ENCODE results near the gene CYP1A2. TPM values are rescaled to one million over a fixed set of nuclear protein-coding genes. Genes with fewer than 3 reads are reported as not detected.

CYP1A2 gene
- total and polyA plus RNA-seq, 2 of the 13 experiments (the other 11 are each of a cell fraction or from before 2014, with no cell fraction given), result 0.07 TPM; not detected in 1

DNA sequence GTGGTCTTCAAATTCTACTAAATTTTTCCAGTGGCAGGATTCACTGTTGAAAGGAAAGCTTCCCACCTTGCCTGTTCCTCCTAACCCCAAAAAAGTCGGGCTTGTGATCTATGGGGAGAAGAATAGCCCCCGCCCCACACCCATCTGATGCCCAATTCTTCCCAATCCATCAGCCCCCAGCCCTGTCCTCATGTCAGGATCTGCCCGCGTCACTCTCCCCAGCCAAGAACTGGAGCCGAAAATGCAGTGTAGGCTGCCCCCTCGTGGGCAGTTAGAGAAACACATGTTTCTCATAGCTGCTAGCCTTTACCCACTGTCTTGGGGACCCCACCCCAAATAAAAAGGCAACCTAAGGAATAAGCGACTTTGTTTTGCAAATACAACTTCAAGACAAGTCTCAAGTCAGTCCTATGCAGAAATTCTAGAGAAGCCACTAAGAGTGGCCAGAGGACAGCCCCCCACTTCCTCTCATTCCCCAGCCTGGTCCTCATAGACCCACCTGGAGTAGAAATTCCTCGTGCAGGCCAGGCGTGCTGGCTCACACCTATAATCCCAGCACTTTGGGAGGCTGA lies 20.2 kb downstream of the CYP1A2 start (continued):
- TF ChIP-seq XBP1 (CRISPR knock-in tag; IDR thresholded peaks at IDR 0.05) (no peak), RFX5 (IDR thresholded peaks at IDR 0.05; ENCODE audit: low read depth, low read length) (no peak), SALL2 (CRISPR knock-in tag; IDR thresholded peaks at IDR 0.05) (no peak), NCOA2 (CRISPR knock-in tag; IDR thresholded peaks at IDR 0.05) (no peak), CREB1 (IDR thresholded peaks at IDR 0.05) (no peak), CREB1 (CRISPR knock-in tag; IDR thresholded peaks at IDR 0.05) (no peak), GATAD1 (CRISPR knock-in tag; IDR thresholded peaks at IDR 0.05) (peak; percentile 44; the same call in 1 of the 2 replicates), ZMYM4 (CRISPR knock-in tag; IDR thresholded peaks at IDR 0.05) (no peak), SAP130 (CRISPR knock-in tag; IDR thresholded peaks at IDR 0.05; ENCODE audit: low read depth) (peak; percentile 50; the same call in 1 of the 2 replicates), NAIF1 (CRISPR knock-in tag; IDR thresholded peaks at IDR 0.05; ENCODE audit: borderline replicate concordance) (no peak), RXRB (CRISPR knock-in tag; IDR thresholded peaks at IDR 0.05; ENCODE audit: borderline replicate concordance) (no peak), SNAPC2 (CRISPR knock-in tag; IDR thresholded peaks at IDR 0.05) (no peak), KDM1A (CRISPR knock-in tag; IDR thresholded peaks at IDR 0.05) (no peak), ZNF430 (CRISPR knock-in tag; IDR thresholded peaks at IDR 0.05) (0 out of 2 replicates have a peak, but pooled peaks have one; percentile 22), KLF6 (CRISPR knock-in tag; IDR thresholded peaks at IDR 0.05) (no peak), HOXA3 (CRISPR knock-in tag; IDR thresholded peaks at IDR 0.05) (no peak), KLF13 (CRISPR knock-in tag; IDR thresholded peaks at IDR 0.05) (no peak), MTA1 (CRISPR knock-in tag; IDR thresholded peaks at IDR 0.05; ENCODE audit: borderline replicate concordance) (no peak), CEBPG (CRISPR knock-in tag; IDR thresholded peaks at IDR 0.05) (0 out of 2 replicates have a peak, but pooled peaks have one; percentile 5)
- TF ChIP-seq, protein P1, sequence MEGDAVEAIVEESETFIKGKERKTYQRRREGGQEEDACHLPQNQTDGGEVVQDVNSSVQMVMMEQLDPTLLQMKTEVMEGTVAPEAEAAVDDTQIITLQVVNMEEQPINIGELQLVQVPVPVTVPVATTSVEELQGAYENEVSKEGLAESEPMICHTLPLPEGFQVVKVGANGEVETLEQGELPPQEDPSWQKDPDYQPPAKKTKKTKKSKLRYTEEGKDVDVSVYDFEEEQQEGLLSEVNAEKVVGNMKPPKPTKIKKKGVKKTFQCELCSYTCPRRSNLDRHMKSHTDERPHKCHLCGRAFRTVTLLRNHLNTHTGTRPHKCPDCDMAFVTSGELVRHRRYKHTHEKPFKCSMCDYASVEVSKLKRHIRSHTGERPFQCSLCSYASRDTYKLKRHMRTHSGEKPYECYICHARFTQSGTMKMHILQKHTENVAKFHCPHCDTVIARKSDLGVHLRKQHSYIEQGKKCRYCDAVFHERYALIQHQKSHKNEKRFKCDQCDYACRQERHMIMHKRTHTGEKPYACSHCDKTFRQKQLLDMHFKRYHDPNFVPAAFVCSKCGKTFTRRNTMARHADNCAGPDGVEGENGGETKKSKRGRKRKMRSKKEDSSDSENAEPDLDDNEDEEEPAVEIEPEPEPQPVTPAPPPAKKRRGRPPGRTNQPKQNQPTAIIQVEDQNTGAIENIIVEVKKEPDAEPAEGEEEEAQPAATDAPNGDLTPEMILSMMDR (CRISPR knock-in tag; IDR thresholded peaks at IDR 0.05), result peak; percentile 93
- TF ChIP-seq, protein P2, sequence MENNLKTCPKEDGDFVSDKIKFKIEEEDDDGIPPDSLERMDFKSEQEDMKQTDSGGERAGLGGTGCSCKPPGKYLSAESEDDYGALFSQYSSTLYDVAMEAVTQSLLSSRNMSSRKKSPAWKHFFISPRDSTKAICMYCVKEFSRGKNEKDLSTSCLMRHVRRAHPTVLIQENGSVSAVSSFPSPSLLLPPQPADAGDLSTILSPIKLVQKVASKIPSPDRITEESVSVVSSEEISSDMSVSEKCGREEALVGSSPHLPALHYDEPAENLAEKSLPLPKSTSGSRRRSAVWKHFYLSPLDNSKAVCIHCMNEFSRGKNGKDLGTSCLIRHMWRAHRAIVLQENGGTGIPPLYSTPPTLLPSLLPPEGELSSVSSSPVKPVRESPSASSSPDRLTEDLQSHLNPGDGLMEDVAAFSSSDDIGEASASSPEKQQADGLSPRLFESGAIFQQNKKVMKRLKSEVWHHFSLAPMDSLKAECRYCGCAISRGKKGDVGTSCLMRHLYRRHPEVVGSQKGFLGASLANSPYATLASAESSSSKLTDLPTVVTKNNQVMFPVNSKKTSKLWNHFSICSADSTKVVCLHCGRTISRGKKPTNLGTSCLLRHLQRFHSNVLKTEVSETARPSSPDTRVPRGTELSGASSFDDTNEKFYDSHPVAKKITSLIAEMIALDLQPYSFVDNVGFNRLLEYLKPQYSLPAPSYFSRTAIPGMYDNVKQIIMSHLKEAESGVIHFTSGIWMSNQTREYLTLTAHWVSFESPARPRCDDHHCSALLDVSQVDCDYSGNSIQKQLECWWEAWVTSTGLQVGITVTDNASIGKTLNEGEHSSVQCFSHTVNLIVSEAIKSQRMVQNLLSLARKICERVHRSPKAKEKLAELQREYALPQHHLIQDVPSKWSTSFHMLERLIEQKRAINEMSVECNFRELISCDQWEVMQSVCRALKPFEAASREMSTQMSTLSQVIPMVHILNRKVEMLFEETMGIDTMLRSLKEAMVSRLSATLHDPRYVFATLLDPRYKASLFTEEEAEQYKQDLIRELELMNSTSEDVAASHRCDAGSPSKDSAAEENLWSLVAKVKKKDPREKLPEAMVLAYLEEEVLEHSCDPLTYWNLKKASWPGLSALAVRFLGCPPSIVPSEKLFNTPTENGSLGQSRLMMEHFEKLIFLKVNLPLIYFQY (CRISPR knock-in tag; IDR thresholded peaks at IDR 0.05; ENCODE audit: borderline replicate concordance), result no peak
- TF ChIP-seq, protein P3, sequence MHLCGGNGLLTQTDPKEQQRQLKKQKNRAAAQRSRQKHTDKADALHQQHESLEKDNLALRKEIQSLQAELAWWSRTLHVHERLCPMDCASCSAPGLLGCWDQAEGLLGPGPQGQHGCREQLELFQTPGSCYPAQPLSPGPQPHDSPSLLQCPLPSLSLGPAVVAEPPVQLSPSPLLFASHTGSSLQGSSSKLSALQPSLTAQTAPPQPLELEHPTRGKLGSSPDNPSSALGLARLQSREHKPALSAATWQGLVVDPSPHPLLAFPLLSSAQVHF (CRISPR knock-in tag; IDR thresholded peaks at IDR 0.05), result no peak
- TF ChIP-seq, protein P4, sequence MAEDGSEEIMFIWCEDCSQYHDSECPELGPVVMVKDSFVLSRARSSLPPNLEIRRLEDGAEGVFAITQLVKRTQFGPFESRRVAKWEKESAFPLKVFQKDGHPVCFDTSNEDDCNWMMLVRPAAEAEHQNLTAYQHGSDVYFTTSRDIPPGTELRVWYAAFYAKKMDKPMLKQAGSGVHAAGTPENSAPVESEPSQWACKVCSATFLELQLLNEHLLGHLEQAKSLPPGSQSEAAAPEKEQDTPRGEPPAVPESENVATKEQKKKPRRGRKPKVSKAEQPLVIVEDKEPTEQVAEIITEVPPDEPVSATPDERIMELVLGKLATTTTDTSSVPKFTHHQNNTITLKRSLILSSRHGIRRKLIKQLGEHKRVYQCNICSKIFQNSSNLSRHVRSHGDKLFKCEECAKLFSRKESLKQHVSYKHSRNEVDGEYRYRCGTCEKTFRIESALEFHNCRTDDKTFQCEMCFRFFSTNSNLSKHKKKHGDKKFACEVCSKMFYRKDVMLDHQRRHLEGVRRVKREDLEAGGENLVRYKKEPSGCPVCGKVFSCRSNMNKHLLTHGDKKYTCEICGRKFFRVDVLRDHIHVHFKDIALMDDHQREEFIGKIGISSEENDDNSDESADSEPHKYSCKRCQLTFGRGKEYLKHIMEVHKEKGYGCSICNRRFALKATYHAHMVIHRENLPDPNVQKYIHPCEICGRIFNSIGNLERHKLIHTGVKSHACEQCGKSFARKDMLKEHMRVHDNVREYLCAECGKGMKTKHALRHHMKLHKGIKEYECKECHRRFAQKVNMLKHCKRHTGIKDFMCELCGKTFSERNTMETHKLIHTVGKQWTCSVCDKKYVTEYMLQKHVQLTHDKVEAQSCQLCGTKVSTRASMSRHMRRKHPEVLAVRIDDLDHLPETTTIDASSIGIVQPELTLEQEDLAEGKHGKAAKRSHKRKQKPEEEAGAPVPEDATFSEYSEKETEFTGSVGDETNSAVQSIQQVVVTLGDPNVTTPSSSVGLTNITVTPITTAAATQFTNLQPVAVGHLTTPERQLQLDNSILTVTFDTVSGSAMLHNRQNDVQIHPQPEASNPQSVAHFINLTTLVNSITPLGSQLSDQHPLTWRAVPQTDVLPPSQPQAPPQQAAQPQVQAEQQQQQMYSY (CRISPR knock-in tag; IDR thresholded peaks at IDR 0.05), result no peak
